22Rv1 (cell line): Measurements from ENCODE around the gene PPP1R16B.

Experiments used
- ZFX ChIP-seq: fragments of 450-650 bp; IDR thresholded peaks from 2 replicates; pipeline ENCODE4 v1.6.1; 2017; ENCODE audit warnings: antibody characterized with exemption, borderline replicate concordance
- TF ChIP-seq, protein P1 (sequence below): fragments of 450-650 bp; IDR thresholded peaks from 2 replicates; pipeline ENCODE4 v1.5.1; 2017; ENCODE audit warnings: mild to moderate bottlenecking

DNA sequence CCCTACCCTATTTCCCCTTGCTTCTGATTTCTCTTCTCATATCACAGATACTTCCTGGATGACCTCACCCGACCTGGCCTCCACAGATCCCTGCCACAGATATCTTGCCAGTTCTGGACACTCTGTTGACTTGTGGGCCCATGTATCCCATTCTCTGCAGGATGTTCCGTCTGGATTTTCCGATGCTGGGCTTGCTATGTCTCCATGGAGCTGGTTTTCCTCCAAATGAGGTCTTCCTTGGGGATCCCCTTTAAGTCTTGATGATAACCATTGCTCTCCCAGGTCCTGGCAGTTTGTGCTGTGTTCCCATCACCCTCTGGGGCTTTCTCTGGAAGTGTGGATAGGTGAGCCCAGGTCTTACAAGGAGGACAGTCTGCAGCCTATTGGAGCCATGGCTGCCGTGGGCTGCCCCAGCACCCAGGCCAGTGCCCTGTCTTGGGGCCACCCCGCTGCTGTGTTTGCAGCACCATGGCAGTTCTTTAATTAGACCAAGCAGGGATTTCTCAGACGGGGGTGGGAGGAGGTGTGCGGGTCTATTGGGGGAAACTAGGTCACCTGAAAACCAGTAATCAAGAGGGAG lies 23.9 kb downstream of the PPP1R16B start:
- TF ChIP-seq, protein P1, sequence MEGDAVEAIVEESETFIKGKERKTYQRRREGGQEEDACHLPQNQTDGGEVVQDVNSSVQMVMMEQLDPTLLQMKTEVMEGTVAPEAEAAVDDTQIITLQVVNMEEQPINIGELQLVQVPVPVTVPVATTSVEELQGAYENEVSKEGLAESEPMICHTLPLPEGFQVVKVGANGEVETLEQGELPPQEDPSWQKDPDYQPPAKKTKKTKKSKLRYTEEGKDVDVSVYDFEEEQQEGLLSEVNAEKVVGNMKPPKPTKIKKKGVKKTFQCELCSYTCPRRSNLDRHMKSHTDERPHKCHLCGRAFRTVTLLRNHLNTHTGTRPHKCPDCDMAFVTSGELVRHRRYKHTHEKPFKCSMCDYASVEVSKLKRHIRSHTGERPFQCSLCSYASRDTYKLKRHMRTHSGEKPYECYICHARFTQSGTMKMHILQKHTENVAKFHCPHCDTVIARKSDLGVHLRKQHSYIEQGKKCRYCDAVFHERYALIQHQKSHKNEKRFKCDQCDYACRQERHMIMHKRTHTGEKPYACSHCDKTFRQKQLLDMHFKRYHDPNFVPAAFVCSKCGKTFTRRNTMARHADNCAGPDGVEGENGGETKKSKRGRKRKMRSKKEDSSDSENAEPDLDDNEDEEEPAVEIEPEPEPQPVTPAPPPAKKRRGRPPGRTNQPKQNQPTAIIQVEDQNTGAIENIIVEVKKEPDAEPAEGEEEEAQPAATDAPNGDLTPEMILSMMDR = no peak
- no peak for TF ChIP-seq ZFX
